Right hindlimb (tissue), 1 donor: Measurements from ENCODE around the gene ZNF282.
"Not testable (repeated sequence)": the region's sequence is repeated elsewhere in the genome, so short reads cannot be mapped to it uniquely, and the experiment has no call there.

Experiments used
- DNase-seq: peaks from one replicate; pipeline ENCODE4 v3.0.0-alpha.2; 2018

Gene ZNF282

DNA sequence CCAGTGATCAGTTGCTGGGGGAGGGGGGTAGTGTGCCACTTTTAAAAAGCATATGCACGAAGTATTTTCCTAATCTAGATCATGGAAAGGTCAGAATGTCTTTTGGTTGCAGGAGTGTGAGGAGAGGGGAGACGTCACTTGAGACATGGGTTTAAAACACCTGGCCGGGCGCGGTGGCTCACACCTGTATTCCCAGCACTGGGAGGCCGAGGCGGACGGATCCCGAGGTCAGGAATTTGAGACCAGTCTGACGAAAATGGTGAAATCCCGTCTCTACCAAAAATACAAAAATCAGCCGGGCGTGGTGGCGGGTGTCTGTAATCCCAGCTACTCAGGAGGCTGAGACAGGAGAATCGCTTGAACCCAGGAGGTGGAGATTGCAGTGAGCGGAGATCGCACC lies 31.0 kb downstream of the ZNF282 start:
- DNase-seq = not testable (repeated sequence)

DNA sequence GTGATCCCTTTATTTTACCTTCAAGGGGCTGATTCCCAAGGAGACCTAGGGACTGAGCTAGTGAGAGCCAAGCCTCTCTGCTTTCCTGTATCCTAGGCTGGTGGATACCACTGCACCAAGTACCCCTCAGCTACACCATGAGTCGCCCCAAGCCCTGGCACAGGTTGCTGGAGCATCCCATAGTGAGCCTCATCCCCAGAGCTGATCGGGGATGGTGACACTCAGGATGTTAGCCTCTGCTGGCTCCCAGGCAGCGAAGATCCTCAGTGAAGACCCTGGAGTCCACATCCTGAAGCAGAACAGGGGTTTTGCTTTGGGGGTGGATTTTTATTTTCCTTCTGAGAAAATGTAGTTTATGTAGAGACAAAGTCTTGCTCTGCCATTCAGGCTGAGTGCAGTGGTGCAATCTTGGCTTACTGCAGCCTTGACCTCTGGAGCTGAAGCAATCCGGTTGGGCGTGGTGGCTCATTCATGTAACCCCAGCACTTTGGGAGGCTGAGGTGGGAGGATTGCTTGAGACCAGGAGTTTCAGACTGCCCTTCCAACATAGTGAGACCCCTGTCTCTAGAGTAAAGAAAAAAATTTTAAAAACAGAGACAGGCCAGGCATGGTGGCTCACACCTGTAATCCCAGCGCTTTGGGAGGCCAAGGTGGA lies 31.6 kb downstream of the ZNF282 start:
- no peak for DNase-seq

DNA sequence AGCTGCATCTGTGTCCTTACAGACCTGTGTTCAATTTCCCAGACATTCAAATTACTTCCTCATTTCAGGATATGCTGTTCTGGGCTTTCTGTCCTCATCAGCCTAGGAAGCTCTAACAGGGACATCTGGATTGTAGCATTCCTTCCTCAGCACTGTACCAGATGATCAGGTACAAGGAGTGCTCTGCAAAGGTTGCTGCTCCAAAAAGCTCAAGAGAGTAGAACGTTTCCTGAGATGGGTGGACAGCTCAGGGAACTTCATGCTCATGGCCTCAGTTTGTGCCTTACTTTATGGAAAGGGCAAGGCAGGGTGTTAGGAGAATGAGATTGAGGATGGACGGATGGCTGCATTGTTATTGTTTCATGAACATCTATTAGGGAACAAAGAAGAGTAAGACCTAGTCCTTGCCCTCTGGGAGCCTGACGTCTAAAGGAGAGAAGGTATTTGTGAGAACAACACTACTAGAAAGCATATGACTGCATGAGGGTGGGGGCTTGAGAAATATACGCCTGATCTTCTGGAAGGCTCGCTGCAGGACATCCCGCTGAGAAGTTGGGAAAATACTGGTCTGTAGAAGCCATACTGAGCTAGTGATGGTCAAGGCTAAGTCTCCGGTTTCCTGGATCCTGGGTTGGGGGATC lies 33.6 kb downstream of the ZNF282 start:
- DNase-seq = no peak

DNA sequence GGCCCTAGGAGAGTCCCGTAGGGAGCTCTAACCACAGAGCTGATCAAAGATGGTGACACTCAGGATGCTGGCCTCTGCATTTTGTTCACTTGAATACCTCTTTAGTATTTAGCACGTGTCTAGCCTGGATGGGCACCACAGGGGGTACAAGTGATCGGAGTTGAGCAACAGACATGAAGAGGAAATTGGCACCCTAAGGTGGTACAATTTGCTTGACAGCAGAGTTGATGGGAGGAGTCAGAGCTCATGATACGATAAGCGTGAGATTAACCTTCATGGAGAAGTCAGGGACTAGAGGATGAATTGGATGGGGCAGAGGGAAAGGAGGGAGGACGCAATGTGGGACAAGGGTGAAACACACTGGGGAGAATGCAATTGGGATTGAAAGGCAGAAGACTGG lies 34.2 kb downstream of the ZNF282 start:
- DNase-seq = no peak

DNA sequence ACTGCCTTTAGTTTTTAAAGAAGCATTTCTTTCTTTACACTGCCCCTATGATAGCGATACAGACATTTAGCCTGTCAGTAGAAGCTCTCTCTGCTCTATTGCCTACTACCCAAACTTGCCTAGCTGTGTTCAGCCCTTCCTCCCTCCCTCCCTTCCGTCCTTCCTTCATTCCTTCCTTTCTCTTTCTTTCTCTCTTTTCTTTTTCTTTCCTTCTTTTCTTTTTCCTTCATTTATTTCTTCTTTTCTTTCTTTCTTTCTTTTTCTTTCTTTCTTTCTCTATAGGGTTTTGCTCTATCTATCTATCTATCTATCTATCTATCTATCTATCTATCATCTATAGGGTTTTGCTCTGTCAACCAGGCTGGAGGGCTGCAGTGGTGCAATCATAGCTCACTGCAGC lies 37.0 kb downstream of the ZNF282 start:
- DNase-seq = no peak

DNA sequence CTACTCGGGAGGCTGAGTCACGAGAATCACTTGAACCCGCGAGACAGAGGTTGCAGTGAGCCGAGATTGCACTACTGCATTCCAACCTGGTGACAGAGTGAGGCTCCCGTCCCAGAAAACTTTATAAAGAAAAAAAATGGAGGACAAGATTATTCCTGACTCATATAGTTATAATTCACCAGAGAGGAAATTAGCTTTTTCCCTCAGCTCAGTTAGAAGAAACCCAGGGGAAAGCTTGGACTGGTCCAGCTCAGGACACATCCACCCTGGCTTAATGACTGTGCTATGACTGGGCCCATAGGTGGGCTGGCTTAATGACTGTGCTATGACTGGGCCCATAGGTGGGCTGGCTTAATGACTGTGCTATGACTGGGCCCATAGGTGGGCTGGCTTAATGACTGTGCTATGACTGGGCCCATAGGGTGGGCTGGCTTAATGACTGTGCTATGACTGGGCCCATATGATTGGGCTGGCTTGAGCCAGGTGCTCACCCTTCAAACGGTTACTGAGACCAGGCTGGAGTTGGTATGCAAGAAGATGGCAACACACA lies 38.4 kb downstream of the ZNF282 start:
- DNase-seq = not testable (repeated sequence)

DNA sequence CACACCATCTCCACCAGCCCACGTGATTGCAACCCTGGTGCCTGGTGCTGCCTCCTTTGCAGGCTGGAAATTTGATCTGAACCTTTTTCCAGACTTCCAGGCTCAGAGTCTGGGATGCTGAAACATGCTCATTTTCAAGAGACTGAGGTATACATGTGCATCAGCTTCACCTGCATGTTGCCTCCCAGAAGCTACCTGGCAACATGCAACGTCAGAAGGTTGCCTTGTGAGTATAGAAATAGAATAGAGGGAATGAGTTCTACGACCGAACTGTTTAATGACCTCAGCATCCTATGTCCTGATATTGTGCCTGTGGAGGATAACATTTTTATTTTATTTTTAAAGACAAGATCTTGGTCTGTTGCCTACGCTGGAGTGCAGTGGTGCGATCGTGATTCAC lies 42.2 kb downstream of the ZNF282 start:
- DNase-seq = no peak

DNA sequence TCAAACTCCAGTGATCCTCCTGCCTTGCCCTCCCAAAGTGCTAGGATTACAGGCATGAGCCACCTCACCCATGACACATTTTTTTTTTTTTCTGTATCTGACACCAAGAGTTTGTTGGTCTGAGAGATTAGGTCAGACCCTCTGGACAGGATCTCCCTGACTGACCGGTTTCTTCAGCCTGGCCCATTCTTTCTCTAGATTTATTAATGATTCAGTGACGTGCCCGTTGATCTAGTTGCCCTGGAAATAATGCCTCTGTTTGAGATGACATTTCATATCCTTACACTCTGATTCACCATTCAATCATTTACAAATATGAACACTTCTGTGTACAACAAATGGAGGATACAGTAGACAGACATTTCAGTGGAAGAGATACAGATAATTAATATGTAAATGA lies 42.7 kb downstream of the ZNF282 start:
- DNase-seq = no peak

DNA sequence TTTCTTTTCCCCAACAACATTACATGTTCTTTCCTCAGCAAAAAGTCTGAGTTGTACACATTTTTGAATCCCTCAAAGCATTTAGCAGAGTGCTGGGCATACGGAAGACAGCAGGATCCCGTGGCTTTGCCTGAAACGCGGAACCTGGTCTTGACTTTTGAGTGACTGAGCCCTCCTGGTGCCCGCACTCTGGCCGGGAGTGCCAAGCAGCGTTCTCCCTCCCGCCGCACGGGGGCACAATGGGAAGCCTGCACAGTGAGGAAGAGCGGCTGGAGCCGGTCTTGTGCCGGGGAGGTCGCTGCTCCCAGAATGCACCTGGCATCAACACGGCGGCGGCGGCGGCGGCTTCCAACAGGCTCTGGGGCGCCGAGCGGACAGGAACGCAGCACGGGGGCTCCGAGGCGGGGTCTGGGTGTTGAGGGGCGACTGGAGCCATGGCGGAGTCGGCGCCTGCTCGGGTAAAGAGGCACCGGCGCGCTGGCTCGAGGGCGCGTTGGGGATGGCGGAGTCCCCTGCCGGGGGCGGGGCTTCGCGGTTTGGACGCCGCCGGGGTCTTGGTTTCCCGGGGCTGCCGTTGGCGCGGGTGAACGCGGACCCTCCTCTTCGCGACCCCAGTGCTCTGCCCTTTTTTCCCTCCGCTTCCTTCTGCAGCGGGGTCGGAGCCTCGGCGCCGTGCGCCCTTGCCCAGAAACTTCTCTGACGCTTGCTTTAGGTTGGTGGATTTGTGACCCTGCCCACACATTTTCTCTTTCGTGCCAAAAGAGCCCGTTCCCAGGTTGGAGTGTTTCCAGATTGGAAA lies 44.2 kb downstream of the ZNF282 start, which contains the start of gene ZNF212:
ZNF212 (plus strand) TSS at position 307 of the 799 bp plus-strand sequence; CDS start at position 435, 128 bp downstream.
- peak; percentile 93 for DNase-seq

DNA sequence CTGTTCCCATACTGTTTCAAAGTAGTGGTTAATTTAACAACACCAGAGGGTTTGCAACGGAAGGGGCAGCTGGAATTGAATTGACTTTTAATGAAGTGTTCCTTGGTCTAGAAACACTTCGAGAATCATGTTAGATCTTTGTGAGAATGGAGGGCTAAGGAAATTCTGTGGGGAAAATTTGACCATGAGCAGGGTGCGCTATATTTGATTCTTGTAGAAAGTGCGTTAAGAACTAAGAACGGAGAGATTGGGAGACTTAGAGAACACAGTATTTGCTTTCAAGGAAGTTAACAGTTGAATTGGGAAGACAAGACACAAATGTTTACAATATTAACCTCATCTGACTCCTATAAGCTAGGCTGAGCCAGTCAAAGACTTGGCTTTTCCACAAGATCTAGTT lies 45.3 kb downstream of the ZNF282 start:
- DNase-seq = no peak

DNA sequence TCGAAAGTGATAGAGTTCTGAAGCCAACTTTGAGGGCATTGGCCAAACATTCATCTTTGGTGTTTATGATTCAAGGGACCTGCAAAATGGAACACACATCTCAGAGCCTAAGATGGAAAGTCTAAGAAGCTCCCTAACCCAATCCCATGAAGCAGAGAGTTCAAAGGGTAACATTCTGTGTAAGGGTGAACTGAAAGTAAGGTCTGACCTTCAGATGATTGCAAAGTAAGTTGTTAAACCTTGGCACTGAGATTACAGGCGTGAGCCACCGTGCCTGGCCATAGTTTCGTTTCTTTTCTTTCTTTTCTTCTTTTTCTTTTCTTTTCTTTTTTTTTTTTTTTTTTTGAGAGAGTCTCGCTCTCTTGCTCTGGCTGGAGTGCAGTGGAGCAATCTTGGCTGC lies 46.4 kb downstream of the ZNF282 start:
- DNase-seq = no peak

DNA sequence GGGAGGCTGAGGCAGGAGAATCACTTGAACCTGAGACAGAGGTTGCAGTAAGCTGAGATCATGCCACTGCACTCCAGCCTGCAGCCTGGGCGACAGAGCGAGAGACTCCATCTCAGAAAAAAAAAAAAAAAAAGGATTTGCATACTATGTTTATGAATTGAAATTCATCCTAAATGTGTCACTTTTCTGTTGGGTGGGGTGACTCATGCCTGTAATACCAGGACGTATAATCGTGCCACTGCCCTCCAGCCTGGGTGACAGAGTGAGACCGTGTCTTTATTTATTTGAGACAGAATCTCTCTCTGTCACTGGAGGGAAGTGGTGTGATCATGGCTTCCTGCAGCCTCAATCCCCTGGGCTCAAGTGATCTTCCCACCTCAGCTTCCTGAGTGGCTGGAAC lies 49.9 kb downstream of the ZNF282 start:
- DNase-seq = no peak

DNA sequence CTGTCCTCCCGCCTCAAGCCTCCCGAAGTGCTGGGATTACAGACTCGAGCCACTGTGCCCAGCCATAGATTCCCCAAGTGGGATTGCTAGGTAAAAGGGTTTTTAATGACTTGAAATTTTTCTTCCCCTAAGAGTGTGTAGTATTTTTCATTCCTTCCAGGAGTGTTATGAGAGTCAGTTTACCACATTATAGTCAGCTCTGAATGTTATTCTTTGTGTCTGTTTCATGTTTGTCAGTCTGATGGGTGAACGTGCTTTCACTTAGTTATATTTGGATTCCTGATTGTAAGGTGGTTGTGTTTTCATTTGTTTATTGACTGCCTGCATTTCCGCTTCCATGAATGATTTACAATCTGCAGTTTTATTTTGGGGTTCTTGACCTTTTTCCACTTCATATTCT lies 50.4 kb downstream of the ZNF282 start:
- DNase-seq = no peak

DNA sequence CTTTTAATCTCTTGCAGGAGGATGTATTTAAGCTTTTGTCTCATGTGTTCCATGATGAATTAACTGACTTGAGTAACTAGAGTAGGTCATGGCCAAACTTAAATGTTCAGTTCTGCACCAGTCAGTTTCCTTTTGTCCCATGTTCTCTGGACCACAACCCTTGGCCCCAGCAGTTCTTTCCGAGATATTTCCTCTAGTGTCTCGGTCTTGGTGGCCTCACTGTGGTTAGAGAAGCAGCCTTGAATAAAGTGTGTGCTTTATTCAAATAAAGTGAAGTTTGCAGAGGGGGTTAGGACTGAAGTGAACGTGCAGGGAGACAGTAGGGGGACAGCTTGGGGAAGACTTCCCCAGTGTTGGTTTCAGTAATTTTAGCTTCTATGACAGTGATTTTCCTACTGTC lies 53.4 kb downstream of the ZNF282 start:
- DNase-seq = no peak

DNA sequence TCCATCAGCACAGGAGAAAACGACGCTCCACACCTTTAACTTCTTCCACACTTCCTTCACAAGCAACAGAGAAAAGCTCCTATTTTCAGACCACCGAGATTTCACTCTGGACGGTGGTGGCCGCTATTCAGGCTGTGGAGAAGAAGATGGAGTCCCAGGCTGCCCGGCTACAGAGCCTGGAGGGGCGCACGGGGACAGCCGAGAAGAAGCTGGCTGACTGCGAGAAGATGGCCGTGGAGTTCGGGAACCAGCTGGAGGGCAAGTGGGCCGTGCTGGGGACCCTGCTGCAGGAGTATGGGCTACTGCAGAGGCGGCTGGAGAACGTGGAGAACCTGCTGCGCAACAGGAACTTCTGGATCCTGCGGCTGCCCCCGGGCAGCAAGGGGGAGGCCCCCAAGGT lies 54.8 kb downstream of the ZNF282 start:
- not testable (repeated sequence) for DNase-seq

DNA sequence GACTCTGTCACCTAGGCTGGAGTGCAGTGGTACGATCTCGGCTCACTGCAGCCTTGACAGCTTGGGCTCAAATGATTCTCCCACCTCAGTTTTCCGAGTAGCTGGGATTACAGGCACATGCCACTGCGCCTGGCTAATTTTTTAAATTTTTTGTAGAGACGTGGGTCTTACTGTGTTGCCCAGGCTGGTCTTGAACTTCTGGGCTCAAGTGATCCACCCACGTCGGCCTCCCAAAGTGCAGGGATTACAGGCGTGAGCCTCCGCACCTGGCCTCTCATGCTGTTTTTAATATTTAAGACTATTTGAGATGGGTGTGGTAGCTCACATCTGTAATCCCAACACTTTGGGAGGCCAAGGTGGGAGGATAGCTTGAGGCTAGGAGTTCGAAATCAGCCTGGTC lies 56.2 kb downstream of the ZNF282 start:
- not testable (repeated sequence) for DNase-seq

DNA sequence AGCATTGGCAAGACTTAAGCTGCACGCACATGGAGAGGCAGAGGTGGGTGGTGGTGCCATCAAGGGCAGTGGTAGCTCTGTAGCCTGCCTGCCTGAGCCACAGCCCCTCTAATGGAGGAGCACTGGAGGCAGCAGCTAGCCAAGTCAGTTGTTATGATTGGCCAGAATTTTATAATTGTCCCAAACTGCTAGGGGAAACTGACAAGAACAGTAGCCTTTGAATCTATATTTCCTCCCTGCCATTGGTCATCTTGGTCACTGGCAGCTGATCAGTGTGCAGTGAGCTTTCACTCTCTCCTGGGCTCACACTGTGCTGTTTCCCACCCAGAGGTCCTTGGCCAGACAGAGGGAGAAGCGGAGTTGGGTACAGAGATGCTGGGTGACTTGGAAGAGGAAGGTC lies 57.0 kb downstream of the ZNF282 start:
- no peak for DNase-seq

DNA sequence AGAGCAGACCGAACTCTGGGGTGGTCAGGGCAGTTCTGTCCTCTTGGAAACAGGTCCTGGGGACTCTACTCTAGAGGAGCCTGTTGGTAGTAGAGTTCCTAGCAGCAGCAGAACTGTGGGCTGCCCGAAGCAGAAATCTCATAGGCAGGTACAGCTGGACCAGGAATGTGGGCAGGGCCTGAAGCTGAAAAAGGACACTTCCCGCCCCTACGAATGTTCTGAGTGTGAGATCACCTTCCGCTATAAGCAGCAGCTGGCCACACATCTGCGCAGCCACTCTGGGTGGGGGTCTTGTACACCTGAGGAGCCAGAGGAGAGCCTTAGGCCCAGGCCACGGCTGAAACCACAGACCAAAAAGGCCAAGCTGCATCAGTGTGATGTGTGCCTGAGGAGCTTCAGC lies 58.3 kb downstream of the ZNF282 start:
- no peak for DNase-seq

DNA sequence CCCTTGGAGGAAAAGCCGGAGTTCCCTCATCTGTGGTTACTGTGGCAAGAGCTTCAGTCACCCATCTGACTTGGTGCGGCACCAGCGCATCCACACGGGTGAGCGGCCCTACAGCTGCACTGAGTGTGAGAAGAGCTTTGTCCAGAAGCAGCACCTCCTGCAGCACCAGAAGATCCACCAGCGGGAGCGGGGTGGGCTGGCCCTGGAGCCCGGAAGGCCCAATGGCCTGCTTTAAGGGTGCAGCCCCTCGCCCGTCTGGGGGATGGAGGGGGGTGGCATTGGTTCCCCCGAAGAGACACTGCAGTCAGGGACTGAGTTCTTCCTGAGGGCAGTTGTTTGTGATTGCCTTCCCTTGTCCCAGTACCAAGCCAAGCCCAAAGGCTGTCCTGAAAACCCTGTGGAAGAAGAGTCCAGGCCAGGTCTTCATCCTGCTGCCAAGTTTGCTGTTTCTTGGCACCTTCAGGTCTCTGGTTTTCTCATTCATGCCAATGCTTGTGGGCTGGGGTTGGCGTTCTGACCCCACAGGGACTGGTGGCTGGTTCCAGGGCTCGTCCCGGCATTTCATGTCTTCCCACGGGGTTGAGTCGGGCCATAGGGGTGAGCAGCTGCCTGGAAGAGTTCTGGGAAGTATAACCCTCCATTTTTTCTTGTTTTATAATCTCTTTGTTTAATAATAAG lies 59.0 kb downstream of the ZNF282 start:
- DNase-seq = no peak

DNA sequence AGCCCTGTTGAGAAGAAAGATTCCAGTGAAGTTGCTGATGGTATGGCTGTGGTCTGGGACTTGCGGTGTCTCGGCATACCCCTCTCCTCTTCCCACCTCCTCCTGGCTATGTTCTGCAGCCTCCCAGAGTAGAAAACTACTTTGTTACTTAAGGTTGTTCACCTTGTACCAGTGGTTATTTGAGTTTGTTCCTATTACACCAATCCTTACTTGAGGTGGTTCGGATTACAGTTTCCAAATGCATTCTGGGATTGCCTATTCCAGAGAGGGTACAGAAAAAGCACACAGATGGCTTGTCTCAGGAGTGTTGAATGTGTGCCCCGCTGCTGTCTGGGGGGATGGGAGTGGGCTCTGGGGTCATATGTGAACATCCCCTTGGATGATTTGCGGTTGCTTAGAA lies 59.8 kb downstream of the ZNF282 start:
- no peak for DNase-seq

DNA sequence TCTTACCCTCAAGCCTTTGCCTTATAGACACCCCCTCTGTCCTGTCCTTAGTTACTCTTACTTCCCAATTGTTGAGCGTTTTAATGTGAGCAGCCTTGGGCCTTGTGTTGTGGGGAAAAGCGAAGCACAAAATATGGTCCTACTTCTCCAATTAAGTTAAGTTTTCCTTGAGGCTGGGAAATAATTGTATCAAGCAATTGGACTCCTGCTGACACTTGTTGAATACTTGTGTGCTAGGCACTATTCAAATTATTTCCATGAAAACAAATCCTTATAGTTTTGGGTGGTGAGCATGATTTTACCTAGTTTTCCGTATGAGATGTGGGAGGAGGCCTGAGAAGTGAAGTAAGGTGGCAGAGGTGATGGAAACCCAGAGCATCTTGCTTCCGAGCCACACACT lies 61.2 kb downstream of the ZNF282 start:
- DNase-seq = no peak

DNA sequence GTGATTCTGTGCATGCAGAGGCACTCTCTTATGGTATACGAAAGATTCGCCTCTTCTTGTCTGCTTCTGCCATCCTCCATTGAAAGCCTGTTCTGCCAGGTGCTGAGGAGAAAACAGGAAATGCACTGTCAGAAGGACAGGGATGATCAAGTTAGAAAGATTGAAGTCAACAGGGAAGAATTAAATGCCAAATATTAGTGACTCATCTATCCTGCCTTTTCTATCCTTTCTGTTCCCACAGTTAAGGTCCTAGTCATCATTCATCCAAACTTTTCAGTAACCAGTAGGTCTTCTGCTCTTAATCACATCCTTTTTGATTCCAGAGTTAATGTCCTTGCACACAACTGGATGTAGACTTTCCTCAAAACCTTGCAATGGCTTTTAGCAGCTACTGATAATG lies 61.8 kb downstream of the ZNF282 start:
- DNase-seq = no peak

DNA sequence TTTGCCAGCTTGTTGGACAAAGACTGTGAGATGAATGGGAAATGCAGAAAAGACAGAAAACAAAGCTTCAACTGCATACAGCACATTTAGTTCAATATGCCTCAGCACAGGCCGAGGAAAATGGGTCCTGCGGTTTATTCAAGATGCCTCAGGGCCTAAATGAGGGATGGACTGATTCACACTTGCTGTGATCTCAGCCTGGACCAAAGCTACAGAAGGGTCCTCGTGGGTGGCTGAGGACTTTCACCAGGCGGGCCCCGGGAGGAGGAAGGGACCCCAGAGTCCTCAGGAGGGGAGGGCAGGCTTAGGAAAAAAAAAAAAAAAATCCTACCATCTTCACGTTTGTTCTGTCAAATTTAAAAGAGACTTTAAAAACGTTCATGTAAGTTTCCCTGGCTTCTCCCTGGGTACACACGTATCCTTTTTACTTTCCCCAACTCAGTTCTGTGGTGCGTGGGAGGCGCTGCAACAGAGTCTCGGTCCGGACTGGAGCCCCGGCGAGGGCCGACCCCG lies 66.0 kb downstream of the ZNF282 start:
- DNase-seq = no peak
